Activated CD8-positive, alpha-beta memory T cell treated with anti-CD3 and anti-CD28 coated beads for 36 hours (primary cell): ENCODE results near the gene DACH1. TPM values are rescaled to one million over a fixed set of nuclear protein-coding genes. Genes with fewer than 3 reads are reported as not detected.

ENCODE experiments used
- CTCF ChIA-PET: fragments of 350-600 bp; sonication (Branson Sonifier 250); formaldehyde crosslinking; loops from one replicate; lab custom pipeline; 2021; ENCODE audit warnings: antibody characterized with exemption; lab: Charles Lee
- POLR2A ChIA-PET: fragments of 350-600 bp; sonication (Branson Sonifier 250); formaldehyde crosslinking; loops from one replicate; lab custom pipeline; 2021; ENCODE audit warnings: antibody characterized with exemption; lab: Charles Lee
- total RNA-seq, 2 experiments: library from RNA; stranded (reverse); gene quantifications; one replicate each; pipeline ENCODE4 v1.2.3, GENCODE V29; 2021

Gene DACH1
- total RNA-seq, 2 experiments from 2014 or later, result not detected

- ChIA-PET POLR2A (no interaction called here), CTCF (no interaction called here)
These were observed 137.6 kb downstream of the DACH1 start for GRCh38 chr13:71729441-71729840.

DNA sequence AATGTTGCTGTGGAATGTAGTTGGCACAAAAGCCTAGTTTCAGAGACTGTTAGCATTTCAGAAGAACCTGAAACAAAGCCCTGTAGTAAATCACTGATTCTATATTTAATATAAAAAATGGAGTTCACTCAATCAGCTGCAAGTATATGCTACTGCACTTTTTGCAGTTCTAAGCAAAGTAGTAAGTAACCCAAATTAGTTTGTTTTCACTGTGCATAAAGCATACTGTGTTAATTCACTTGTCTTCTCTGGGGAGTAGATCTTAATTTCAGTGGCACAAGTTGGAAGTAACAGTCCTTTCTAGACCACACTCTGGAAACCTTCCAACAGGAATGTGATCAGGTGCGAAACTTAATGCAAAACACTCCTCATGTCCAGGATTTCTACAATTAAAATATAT lies 139.3 kb downstream of the DACH1 start:
- CTCF ChIA-PET, result no interaction called here

GRCh38 chr13:71727042-71727441 lies 140.0 kb downstream of the DACH1 start:
- CTCF ChIA-PET, result no interaction called here

More for the DNA sequence above, 139.3 kb downstream of the DACH1 start:
- POLR2A ChIA-PET, result no interaction called here

GRCh38 chr13:71722206-71722605 lies 144.8 kb downstream of the DACH1 start:
- CTCF ChIA-PET, result no interaction called here
- POLR2A ChIA-PET, result no interaction called here

More at GRCh38 chr13:71727042-71727441, 140.0 kb downstream of the DACH1 start:
- POLR2A ChIA-PET, result no interaction called here

DNA sequence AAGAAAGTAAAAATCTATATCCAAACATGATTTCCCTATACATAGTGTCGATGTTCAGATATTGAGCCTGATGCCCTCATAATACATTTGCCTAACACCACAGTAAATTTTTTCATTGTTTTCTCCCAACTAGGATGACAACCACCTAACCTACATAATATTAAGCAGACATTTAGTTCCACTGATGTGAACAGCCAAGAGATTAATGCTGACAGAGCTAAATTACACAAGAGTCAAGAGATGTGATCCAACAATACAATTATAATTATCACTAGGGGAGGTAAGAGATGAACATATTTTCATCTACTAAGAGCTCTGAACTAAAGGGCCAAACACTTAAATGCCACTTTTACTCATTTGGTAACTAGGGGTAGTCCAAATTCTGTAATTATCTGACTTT lies 145.9 kb downstream of the DACH1 start:
- ChIA-PET POLR2A (no interaction called here), CTCF (no interaction called here)

DNA sequence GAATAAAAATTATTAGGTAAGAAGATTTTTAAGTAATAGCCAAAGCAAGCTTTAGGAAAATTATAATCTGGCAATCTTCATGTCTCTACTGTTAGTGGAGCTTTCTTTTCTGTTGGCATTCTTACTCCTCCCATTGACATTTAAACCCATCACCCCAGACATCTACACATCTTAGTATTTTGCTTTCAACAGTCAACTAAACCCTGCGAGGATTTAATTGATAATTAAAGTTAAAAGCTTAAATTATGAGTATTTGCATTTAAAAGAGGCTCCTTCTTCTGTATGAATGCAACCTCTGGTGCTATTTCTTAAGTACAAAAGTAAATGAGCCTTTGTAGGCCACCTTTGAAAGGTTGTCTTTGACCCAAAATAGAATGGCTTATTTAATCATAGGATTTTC lies 148.1 kb downstream of the DACH1 start:
- ChIA-PET POLR2A (no interaction called here), CTCF (no interaction called here)

- CTCF ChIA-PET, result no interaction called here
These were observed 152.1 kb downstream of the DACH1 start for GRCh38 chr13:71714802-71715375.

GRCh38 chr13:71712988-71713653 lies 153.9 kb downstream of the DACH1 start:
- POLR2A ChIA-PET, result no interaction called here
- CTCF ChIA-PET, result no interaction called here

More at GRCh38 chr13:71714802-71715375, 152.1 kb downstream of the DACH1 start:
- POLR2A ChIA-PET, result no interaction called here

- ChIA-PET CTCF (no interaction called here), POLR2A (no interaction called here)
These were observed 162.3 kb downstream of the DACH1 start for GRCh38 chr13:71704656-71705055.

DNA sequence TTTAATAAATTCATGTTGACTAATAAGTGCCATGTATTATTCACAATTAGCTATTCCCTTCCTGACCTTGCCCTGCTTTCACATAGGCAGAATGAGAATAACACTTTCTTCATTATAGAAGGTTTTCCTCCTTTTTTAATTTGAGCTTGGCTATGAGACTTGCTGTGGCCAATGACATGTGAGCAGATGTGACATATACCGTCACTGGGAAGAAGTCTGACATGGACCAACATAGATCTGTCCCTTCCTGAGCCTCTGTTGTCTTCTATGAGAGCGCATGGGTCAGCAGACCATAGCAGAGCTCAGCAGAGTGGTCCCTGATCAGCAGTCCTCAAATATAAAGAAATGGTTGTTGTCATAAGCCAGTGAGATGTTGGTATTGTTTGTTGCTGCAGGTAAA lies 163.9 kb downstream of the DACH1 start:
- POLR2A ChIA-PET, result no interaction called here
- CTCF ChIA-PET, result no interaction called here

DNA sequence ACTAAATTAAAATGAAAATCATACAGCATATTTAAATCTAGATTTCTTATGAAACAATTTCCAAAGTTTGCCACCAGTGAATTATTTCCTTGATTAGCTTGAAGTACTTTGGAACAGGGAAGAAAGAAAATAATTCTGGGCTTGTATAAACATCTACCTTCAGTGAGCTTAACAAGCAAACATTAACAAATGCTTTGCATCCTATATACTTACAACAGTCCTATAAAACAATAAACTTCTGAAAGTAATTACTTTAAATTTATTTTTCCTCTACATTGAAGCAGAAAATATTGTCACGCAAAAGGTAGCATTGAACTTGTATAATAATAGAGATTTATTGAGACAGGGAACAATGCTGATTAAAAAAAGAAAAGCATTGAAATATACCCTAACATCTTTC lies 164.8 kb downstream of the DACH1 start:
- CTCF ChIA-PET, result no interaction called here

GRCh38 chr13:71701741-71702140 lies 165.3 kb downstream of the DACH1 start:
- CTCF ChIA-PET, result no interaction called here
- POLR2A ChIA-PET, result no interaction called here

More for the DNA sequence above, 164.8 kb downstream of the DACH1 start:
- POLR2A ChIA-PET, result no interaction called here

GRCh38 chr13:71699342-71699741 lies 167.7 kb downstream of the DACH1 start:
- POLR2A ChIA-PET, result no interaction called here
- CTCF ChIA-PET, result no interaction called here

GRCh38 chr13:71695662-71696061 lies 171.3 kb downstream of the DACH1 start:
- ChIA-PET POLR2A (no interaction called here), CTCF (no interaction called here)

GRCh38 chr13:71685072-71685471 lies 181.9 kb downstream of the DACH1 start:
- CTCF ChIA-PET, result no interaction called here
- POLR2A ChIA-PET, result no interaction called here

GRCh38 chr13:71681901-71682613 lies 184.9 kb downstream of the DACH1 start:
- ChIA-PET CTCF (no interaction called here), POLR2A (no interaction called here)

DNA sequence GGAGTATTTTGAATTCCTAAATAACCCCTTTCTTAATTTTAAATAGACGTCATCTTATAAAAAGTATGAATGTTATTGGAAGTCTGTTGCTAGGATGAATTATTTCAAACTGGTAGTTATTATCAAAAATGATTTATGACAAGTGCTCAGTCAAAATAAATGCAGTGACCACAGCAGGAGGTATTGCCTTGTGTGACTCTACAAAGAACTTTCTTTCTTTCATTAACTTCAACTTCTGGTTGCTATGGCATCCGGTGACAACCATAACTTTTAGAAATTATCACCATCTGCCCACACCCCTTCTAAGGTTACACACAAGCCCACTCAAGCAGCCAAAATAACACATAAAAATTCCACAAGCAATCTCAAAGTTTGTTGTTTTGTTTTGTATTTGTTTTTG lies 189.9 kb downstream of the DACH1 start:
- CTCF ChIA-PET, result no interaction called here
- POLR2A ChIA-PET, result no interaction called here

GRCh38 chr13:71672512-71672911 lies 194.5 kb downstream of the DACH1 start:
- ChIA-PET CTCF (no interaction called here), POLR2A (no interaction called here)

GRCh38 chr13:71663431-71663830 lies 203.6 kb downstream of the DACH1 start:
- ChIA-PET POLR2A (no interaction called here), CTCF (no interaction called here)

- POLR2A ChIA-PET, result no interaction called here
- CTCF ChIA-PET, result no interaction called here
These were observed 205.1 kb downstream of the DACH1 start for GRCh38 chr13:71661921-71662320.

DNA sequence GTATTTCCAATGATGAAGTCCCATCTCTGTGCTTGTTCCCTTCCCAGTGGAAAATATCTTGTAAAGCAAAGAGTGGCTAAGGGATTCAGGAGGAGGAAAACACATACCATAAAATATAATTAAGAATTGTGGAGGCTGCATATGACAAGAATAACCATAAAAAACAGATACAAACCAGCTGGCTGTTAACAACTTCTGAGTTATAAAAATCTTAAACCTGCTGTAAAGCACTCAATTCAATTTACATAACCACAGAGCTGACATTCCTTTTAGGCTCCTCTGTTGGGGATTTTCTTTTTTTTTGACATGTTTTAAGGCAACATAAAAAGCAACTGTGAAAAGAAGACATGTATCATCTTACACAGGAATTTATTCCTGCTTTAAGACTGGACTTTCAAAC lies 207.6 kb downstream of the DACH1 start:
- ChIA-PET POLR2A (no interaction called here), CTCF (no interaction called here)
